WTC11 (cell line): ENCODE data around the gene BCAP29. TPM values are rescaled to one million over a fixed set of nuclear protein-coding genes. Genes with fewer than 3 reads are reported as not detected.
A peak's percentile ranks its signal among the peaks of the same experiment; 100 is the strongest.

Experiments
- ATAC-seq: fragments of 200-7000 bp; cut with Tn5 transposase; 2 replicates; pipeline ENCODE4 v1.10.0; 2021; ENCODE audit warnings: mild to moderate bottlenecking, moderate library complexity
- CTCF ChIA-PET: fragments of 300-600 bp; sonication (Branson Sonifier 250); formaldehyde crosslinking; loops from one replicate; lab custom pipeline; 2021; ENCODE audit warnings: antibody characterized with exemption; lab: Charles Lee
- POLR2A ChIA-PET: fragments of 350-600 bp; sonication (Branson Sonifier 250); formaldehyde crosslinking; loops from one replicate; lab custom pipeline; 2021; ENCODE audit warnings: antibody characterized with exemption; lab: Charles Lee
- DNase-seq: peaks from one replicate; pipeline ENCODE4 v3.0.0; 2021; ENCODE audit warnings: low spot score
- H3K27ac Mint-ChIP-seq: 2 replicates; pipeline ENCODE4 v1.8.0; 2021; ENCODE audit warnings: mixed read lengths
- H3K27me3 Mint-ChIP-seq: 2 replicates; pipeline ENCODE4 v1.8.0; 2021; ENCODE audit warnings: low read depth, mild to moderate bottlenecking, moderate library complexity, mixed read lengths
- H3K36me3 Mint-ChIP-seq: 2 replicates; pipeline ENCODE4 v1.8.0; 2021; ENCODE audit warnings: mixed read lengths
- H3K4me1 Mint-ChIP-seq: 2 replicates; pipeline ENCODE4 v1.8.0; 2022; ENCODE audit warnings: mixed read lengths
- H3K4me3 Mint-ChIP-seq: 2 replicates; pipeline ENCODE4 v1.8.0; 2021; ENCODE audit warnings: mild to moderate bottlenecking, moderate library complexity, mixed read lengths
- H3K9me3 Mint-ChIP-seq: 2 replicates; pipeline ENCODE4 v1.8.0; 2021; ENCODE audit warnings: mixed read lengths
- CREB1 ChIP-seq: sonication (generic); formaldehyde crosslinking; IDR thresholded peaks from 2 replicates; pipeline ENCODE4 v1.8.0; 2023; ENCODE audit warnings: mild to moderate bottlenecking, missing genetic modification reagents
- FOXJ3 ChIP-seq: sonication (generic); formaldehyde crosslinking; IDR thresholded peaks from 2 replicates; pipeline ENCODE4 v1.9.0; 2021; ENCODE audit warnings: missing genetic modification reagents, mild to moderate bottlenecking, borderline replicate concordance
- GABPB1 ChIP-seq: sonication (generic); formaldehyde crosslinking; IDR thresholded peaks from 2 replicates; pipeline ENCODE4 v1.8.1; 2023; ENCODE audit warnings: mild to moderate bottlenecking, missing genetic modification reagents
- GRHL2 ChIP-seq: fragments of 250-450 bp; sonication (Bioruptor Pico); IDR thresholded peaks from 2 replicates; pipeline ENCODE4 v1.8.0; 2022; ENCODE audit warnings: mild to moderate bottlenecking, moderate library complexity; ENCODE audit not compliant: insufficient replicate concordance, severe bottlenecking
- GTF2I ChIP-seq: fragments of 250-450 bp; sonication (Bioruptor Pico); conservative IDR thresholded peaks from 2 replicates; pipeline ENCODE4 v1.4.0; 2021; ENCODE audit warnings: mild to moderate bottlenecking
- IRF2 ChIP-seq: sonication (generic); formaldehyde crosslinking; IDR thresholded peaks from 2 replicates; pipeline ENCODE4 v1.8.0; 2022; ENCODE audit warnings: low read depth, missing genetic modification reagents, borderline replicate concordance
- JUN ChIP-seq: sonication (generic); formaldehyde crosslinking; IDR thresholded peaks from 2 replicates; pipeline ENCODE4 v1.8.0; 2023; ENCODE audit warnings: mild to moderate bottlenecking, missing genetic modification reagents
- NFATC4 ChIP-seq: fragments of 250-450 bp; sonication (Bioruptor Pico); IDR thresholded peaks from 2 replicates; pipeline ENCODE4 v1.9.0; 2021; ENCODE audit warnings: mild to moderate bottlenecking
- SMAD4 ChIP-seq: sonication (generic); formaldehyde crosslinking; IDR thresholded peaks from 2 replicates; pipeline ENCODE4 v1.8.0; 2022; ENCODE audit warnings: mild to moderate bottlenecking, missing genetic modification reagents
- SOX15 ChIP-seq: fragments of 250-450 bp; sonication (Bioruptor Pico); IDR thresholded peaks from 2 replicates; pipeline ENCODE4 v1.9.0; 2021; ENCODE audit warnings: mild to moderate bottlenecking
- TEAD4 ChIP-seq: sonication (generic); formaldehyde crosslinking; IDR thresholded peaks from 2 replicates; pipeline ENCODE4 v1.8.0; 2022; ENCODE audit warnings: mild to moderate bottlenecking, missing genetic modification reagents
- TP53 ChIP-seq: sonication (generic); formaldehyde crosslinking; IDR thresholded peaks from 2 replicates; pipeline ENCODE4 v1.8.1; 2023; ENCODE audit warnings: mild to moderate bottlenecking, missing genetic modification reagents
- ZNF263 ChIP-seq: sonication (generic); formaldehyde crosslinking; IDR thresholded peaks from 2 replicates; pipeline ENCODE4 v1.8.1; 2022; ENCODE audit warnings: low read depth, mild to moderate bottlenecking, moderate library complexity, missing genetic modification reagents
- total RNA-seq: library from RNA; stranded (reverse); gene quantifications from 3 replicates; pipeline ENCODE4 v1.2.3, GENCODE V29; 2021
- TF ChIP-seq, protein P1 (sequence below): sonication (generic); formaldehyde crosslinking; IDR thresholded peaks from 2 replicates; pipeline ENCODE4 v1.8.0; 2022; ENCODE audit warnings: mild to moderate bottlenecking, missing genetic modification reagents
- TF ChIP-seq, protein P2 (sequence below): sonication (generic); formaldehyde crosslinking; IDR thresholded peaks from 2 replicates; pipeline ENCODE4 v1.8.1; 2022; ENCODE audit warnings: missing genetic modification reagents, borderline replicate concordance
- TF ChIP-seq, protein P3 (sequence below): fragments of 250-450 bp; sonication (Bioruptor Pico); IDR thresholded peaks from 2 replicates; pipeline ENCODE4 v1.9.0; 2021; ENCODE audit warnings: mild to moderate bottlenecking
- TF ChIP-seq, protein P4 (sequence below): sonication (generic); formaldehyde crosslinking; IDR thresholded peaks from 2 replicates; pipeline ENCODE4 v1.8.1; 2023; ENCODE audit warnings: mild to moderate bottlenecking, missing genetic modification reagents
- TF ChIP-seq, protein P5 (sequence below): sonication (generic); formaldehyde crosslinking; IDR thresholded peaks from 2 replicates; pipeline ENCODE4 v1.8.0; 2022; ENCODE audit warnings: mild to moderate bottlenecking, missing genetic modification reagents
- TF ChIP-seq, protein P6 (sequence below): sonication (generic); formaldehyde crosslinking; IDR thresholded peaks from 2 replicates; pipeline ENCODE4 v1.8.1; 2023; ENCODE audit warnings: mild to moderate bottlenecking, missing genetic modification reagents, borderline replicate concordance

The BCAP29 gene
- total RNA-seq, 1 experiment from 2014 or later, result 14.5 TPM

DNA sequence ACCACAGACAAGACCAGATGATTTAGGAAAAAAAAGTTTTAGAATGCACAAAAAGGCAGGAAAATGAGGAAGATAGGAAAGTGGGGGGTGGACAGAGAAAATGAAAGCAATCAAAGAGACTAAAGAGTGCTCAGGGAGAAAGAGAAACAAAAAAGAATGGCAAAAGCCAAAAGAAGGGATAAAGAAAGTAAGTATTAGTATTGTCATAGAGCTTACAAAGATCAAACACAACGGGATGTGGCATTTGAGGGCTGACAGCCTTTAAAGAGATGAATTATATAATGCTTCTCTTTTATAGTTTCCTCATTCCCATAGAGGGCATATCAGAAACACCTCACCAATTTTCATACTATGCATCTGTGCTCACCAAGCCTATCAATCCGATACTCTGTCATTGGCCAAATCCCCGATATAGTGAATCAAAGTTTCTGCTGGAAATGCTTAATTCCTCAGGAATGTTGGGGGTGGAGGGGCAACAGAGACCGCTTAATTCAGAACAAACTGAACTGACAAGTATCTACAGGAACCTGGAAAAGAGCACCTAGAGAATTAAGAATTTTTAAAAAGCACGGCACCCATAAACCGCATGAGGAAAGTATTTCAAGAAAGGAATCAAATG, 19.0 kb upstream of the BCAP29 start (continued):
- TF ChIP-seq NFATC4 (CRISPR knock-in tag) (no peak), TP53 (no peak), ZNF263 (CRISPR knock-in tag) (no peak)

DNA sequence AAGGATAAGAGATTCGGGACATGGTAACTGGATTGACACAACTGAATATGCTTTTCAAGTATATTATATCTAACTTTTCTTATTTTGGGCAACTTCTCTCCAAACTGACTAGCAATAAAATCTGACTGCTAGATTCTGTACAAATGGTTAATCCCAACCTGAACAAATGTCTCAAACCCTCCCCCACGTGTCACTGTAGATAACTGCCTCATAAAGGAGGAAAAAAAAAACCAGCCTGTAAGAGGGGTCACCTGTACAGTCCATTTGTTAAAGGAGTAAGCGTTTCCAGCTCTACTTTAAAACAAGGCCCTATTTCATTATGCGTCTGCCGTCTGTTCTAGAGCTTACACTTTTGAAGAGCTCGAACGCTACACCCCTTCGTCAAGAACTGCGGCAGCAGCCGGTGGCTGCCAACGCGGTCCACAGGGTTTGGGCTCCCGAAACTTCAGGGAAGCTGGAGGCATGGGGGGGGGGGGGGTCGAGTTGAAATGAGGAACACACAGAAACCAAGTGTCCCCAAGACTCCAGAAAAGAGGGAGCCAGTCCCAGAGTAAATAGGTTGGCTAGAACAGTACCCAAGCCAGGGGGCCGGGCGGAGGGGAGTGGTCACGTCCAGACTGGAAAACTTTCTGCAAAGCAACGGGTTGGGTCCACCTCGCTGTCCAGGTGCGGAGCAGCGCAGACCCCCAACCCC, 16.8 kb upstream of the BCAP29 start:
- CTCF ChIA-PET, result interaction anchor here (0.7 to 1.9 kb wide), 2 partner anchors 98 to 248 kb away, joined by 3 to 6 read pairs; partner anchors contain the start of gene SLC26A4
- POLR2A ChIA-PET, result interaction anchor here (0.6 to 1.9 kb wide), 3 partner anchors 17 to 397 kb away, joined by 3 to 9 read pairs (median 6); partner anchors contain the start of genes BCAP29 and CBLL1
- peak; percentile 74 for ATAC-seq

DNA sequence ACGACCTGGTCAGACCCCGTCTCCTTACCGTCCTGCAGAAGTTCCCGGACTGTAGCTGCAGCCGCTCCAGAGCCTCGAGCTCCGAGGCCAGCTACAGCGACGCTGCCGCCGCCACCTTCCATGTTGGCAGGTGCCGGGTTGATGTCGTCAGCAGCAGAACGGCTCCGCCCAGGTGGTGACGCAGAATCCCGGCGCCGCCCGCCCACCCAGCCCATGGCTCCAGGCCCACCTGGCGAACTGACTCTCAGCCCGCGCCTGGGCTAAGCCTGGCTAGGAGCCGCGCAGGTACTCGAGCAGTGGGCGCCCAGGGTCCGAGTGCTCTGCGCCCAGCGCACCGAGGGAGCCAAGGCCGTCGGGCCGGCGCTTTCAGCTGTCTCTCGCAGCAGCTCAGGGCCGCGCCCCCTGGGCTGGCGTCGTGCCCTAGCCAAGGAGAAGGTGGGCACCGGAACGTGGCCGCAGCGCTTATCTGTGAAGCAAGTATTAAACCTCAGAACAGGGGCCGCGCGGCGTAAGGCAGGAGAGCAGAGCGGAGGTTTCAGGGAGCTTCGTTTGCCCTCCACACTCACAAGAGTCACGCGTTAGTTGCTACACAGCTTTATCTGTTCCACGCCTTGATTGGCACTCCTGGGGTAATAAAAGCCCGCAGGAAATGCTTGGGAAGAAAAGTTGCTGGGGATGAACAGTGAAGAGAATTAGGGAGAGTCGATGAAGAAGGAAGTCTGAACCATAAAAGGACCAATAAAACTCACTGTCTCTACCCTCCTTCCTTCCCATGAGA, 16.1 kb upstream of the BCAP29 start, which contains the start of the genes COG5 and DUS4L:
COG5 (minus strand) TSS at position 146 of the 778 bp plus-strand sequence; CDS start at position 122, 24 bp downstream.
DUS4L (plus strand) TSS at position 197 of the 778 bp plus-strand sequence. CDS start 3,100 bp downstream, outside the sequence.
- DNase-seq, result peak; percentile 85
- Mint-ChIP-seq H3K4me1 (peaks cover 22% of the 10 kb centered on the region), H3K4me3 (peak within 1 kb of the TSS; percentile 92), H3K9me3 (no peaks in the 10 kb centered on the region), H3K36me3 (peaks cover 6% of the 10 kb centered on the region), H3K27me3 (no peaks in the 10 kb centered on the region), H3K27ac (peak within 1 kb of the TSS; percentile 78)
- CTCF ChIA-PET, result interaction anchor here (0.5 to 1.9 kb wide), 4 partner anchors 97 to 396 kb away, joined by 3 to 6 read pairs (median 3); partner anchors contain the start of gene SLC26A4
- POLR2A ChIA-PET, result interaction anchor here (0.6 to 1.9 kb wide), 3 partner anchors 16 to 397 kb away, joined by 3 to 9 read pairs (median 6); partner anchors contain the start of genes BCAP29 and CBLL1
- peak; percentile 94 for ATAC-seq
- TF ChIP-seq, protein P1, sequence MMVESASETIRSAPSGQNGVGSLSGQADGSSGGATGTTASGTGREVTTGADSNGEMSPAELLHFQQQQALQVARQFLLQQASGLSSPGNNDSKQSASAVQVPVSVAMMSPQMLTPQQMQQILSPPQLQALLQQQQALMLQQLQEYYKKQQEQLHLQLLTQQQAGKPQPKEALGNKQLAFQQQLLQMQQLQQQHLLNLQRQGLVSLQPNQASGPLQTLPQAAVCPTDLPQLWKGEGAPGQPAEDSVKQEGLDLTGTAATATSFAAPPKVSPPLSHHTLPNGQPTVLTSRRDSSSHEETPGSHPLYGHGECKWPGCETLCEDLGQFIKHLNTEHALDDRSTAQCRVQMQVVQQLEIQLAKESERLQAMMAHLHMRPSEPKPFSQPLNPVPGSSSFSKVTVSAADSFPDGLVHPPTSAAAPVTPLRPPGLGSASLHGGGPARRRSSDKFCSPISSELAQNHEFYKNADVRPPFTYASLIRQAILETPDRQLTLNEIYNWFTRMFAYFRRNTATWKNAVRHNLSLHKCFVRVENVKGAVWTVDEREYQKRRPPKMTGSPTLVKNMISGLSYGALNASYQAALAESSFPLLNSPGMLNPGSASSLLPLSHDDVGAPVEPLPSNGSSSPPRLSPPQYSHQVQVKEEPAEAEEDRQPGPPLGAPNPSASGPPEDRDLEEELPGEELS (CRISPR knock-in tag), result peak; percentile 92
- TF ChIP-seq, protein P2, sequence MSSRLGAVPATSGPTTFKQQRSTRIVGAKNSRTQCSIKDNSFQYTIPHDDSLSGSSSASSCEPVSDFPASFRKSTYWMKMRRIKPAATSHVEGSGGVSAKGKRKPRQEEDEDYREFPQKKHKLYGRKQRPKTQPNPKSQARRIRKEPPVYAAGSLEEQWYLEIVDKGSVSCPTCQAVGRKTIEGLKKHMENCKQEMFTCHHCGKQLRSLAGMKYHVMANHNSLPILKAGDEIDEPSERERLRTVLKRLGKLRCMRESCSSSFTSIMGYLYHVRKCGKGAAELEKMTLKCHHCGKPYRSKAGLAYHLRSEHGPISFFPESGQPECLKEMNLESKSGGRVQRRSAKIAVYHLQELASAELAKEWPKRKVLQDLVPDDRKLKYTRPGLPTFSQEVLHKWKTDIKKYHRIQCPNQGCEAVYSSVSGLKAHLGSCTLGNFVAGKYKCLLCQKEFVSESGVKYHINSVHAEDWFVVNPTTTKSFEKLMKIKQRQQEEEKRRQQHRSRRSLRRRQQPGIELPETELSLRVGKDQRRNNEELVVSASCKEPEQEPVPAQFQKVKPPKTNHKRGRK (CRISPR knock-in tag), result no peak
- TF ChIP-seq IRF2 (no peak), GABPB1 (CRISPR knock-in tag) (peak; percentile 93), SMAD4 (CRISPR knock-in tag) (no peak), CREB1 (peak; percentile 18; the same call in 1 of the 2 replicates), GRHL2 (CRISPR knock-in tag) (no peak), FOXJ3 (CRISPR knock-in tag) (no peak), SOX15 (CRISPR knock-in tag) (no peak), GTF2I (CRISPR knock-in tag) (no peak)
- TF ChIP-seq, protein P3, sequence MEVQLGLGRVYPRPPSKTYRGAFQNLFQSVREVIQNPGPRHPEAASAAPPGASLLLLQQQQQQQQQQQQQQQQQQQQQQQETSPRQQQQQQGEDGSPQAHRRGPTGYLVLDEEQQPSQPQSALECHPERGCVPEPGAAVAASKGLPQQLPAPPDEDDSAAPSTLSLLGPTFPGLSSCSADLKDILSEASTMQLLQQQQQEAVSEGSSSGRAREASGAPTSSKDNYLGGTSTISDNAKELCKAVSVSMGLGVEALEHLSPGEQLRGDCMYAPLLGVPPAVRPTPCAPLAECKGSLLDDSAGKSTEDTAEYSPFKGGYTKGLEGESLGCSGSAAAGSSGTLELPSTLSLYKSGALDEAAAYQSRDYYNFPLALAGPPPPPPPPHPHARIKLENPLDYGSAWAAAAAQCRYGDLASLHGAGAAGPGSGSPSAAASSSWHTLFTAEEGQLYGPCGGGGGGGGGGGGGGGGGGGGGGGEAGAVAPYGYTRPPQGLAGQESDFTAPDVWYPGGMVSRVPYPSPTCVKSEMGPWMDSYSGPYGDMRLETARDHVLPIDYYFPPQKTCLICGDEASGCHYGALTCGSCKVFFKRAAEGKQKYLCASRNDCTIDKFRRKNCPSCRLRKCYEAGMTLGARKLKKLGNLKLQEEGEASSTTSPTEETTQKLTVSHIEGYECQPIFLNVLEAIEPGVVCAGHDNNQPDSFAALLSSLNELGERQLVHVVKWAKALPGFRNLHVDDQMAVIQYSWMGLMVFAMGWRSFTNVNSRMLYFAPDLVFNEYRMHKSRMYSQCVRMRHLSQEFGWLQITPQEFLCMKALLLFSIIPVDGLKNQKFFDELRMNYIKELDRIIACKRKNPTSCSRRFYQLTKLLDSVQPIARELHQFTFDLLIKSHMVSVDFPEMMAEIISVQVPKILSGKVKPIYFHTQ (CRISPR knock-in tag), result no peak
- TF ChIP-seq, protein P4, sequence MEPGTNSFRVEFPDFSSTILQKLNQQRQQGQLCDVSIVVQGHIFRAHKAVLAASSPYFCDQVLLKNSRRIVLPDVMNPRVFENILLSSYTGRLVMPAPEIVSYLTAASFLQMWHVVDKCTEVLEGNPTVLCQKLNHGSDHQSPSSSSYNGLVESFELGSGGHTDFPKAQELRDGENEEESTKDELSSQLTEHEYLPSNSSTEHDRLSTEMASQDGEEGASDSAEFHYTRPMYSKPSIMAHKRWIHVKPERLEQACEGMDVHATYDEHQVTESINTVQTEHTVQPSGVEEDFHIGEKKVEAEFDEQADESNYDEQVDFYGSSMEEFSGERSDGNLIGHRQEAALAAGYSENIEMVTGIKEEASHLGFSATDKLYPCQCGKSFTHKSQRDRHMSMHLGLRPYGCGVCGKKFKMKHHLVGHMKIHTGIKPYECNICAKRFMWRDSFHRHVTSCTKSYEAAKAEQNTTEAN (CRISPR knock-in tag), result no peak; the same call in 1 of the 2 replicates
- TF ChIP-seq, protein P5, sequence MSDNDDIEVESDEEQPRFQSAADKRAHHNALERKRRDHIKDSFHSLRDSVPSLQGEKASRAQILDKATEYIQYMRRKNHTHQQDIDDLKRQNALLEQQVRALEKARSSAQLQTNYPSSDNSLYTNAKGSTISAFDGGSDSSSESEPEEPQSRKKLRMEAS (CRISPR knock-in tag), result peak; percentile 79
- TF ChIP-seq, protein P6, sequence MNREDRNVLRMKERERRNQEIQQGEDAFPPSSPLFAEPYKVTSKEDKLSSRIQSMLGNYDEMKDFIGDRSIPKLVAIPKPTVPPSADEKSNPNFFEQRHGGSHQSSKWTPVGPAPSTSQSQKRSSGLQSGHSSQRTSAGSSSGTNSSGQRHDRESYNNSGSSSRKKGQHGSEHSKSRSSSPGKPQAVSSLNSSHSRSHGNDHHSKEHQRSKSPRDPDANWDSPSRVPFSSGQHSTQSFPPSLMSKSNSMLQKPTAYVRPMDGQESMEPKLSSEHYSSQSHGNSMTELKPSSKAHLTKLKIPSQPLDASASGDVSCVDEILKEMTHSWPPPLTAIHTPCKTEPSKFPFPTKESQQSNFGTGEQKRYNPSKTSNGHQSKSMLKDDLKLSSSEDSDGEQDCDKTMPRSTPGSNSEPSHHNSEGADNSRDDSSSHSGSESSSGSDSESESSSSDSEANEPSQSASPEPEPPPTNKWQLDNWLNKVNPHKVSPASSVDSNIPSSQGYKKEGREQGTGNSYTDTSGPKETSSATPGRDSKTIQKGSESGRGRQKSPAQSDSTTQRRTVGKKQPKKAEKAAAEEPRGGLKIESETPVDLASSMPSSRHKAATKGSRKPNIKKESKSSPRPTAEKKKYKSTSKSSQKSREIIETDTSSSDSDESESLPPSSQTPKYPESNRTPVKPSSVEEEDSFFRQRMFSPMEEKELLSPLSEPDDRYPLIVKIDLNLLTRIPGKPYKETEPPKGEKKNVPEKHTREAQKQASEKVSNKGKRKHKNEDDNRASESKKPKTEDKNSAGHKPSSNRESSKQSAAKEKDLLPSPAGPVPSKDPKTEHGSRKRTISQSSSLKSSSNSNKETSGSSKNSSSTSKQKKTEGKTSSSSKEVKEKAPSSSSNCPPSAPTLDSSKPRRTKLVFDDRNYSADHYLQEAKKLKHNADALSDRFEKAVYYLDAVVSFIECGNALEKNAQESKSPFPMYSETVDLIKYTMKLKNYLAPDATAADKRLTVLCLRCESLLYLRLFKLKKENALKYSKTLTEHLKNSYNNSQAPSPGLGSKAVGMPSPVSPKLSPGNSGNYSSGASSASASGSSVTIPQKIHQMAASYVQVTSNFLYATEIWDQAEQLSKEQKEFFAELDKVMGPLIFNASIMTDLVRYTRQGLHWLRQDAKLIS (CRISPR knock-in tag), result no peak

More for the DNA sequence above, 16.8 kb upstream of the BCAP29 start:
- Mint-ChIP-seq H3K36me3 (peaks cover 6% of the 10 kb centered on the region), H3K9me3 (no peaks in the 10 kb centered on the region), H3K27ac (peak overlapping the region; percentile 78), H3K4me1 (peaks cover 22% of the 10 kb centered on the region), H3K4me3 (peak overlapping the region; percentile 92), H3K27me3 (no peaks in the 10 kb centered on the region)
- TF ChIP-seq JUN (CRISPR knock-in tag) (no peak), TEAD4 (CRISPR knock-in tag) (peak; percentile 40; the same call in 1 of the 2 replicates), GABPB1 (CRISPR knock-in tag) (no peak)
- DNase-seq, result no peak
